SK-N-SH treated with all-trans-retinoic acid at 6 μM for 48 hours (cell line): ENCODE measurements around the gene MORC3.

ENCODE experiments used
- CREB5 ChIP-seq: fragments of 250-450 bp; sonication (Bioruptor Pico); IDR thresholded peaks from 2 replicates; pipeline ENCODE4 v1.5.1; 2020; ENCODE audit warnings: low read depth, mild to moderate bottlenecking, moderate library complexity
- CSDC2 ChIP-seq: fragments of 250-450 bp; sonication (Bioruptor Pico); IDR thresholded peaks from 2 replicates; pipeline ENCODE4 v1.5.0; 2020; ENCODE audit warnings: mild to moderate bottlenecking, moderate library complexity
- ISL1 ChIP-seq: fragments of 250-450 bp; sonication (Bioruptor Pico); IDR thresholded peaks from 2 replicates; pipeline ENCODE4 v2.1.2; 2022; ENCODE audit warnings: mild to moderate bottlenecking, moderate library complexity
- OSR1 ChIP-seq: fragments of 250-450 bp; sonication (Bioruptor Pico); IDR thresholded peaks from 2 replicates; pipeline ENCODE4 v1.8.0; 2022; ENCODE audit warnings: moderate library complexity, mild to moderate bottlenecking, inconsistent platforms
- PATZ1 ChIP-seq: fragments of 250-450 bp; sonication (Bioruptor Pico); IDR thresholded peaks from 2 replicates; pipeline ENCODE4 v1.8.0; 2020; ENCODE audit warnings: mild to moderate bottlenecking, moderate library complexity, borderline replicate concordance
- PPARA ChIP-seq: fragments of 250-450 bp; sonication (Bioruptor Pico); IDR thresholded peaks from 2 replicates; pipeline ENCODE4 v1.5.0; 2020; ENCODE audit warnings: mild to moderate bottlenecking, borderline replicate concordance
- TOX ChIP-seq: fragments of 250-450 bp; sonication (Bioruptor Pico); IDR thresholded peaks from 2 replicates; pipeline ENCODE4 v1.8.0; 2021; ENCODE audit warnings: mild to moderate bottlenecking, moderate library complexity, borderline replicate concordance
- ZC3H10 ChIP-seq: fragments of 250-450 bp; sonication (Bioruptor Pico); IDR thresholded peaks from 2 replicates; pipeline ENCODE4 v1.5.1; 2021; ENCODE audit warnings: mild to moderate bottlenecking, moderate library complexity
- ZFP3 ChIP-seq: fragments of 250-450 bp; sonication (Bioruptor Pico); IDR thresholded peaks from 2 replicates; pipeline ENCODE4 v1.5.0; 2020; ENCODE audit warnings: mild to moderate bottlenecking, moderate library complexity
- ZFP30 ChIP-seq: fragments of 450-650 bp; formaldehyde crosslinking; IDR thresholded peaks from 2 replicates; pipeline ENCODE4 v1.5.0; 2022; ENCODE audit warnings: mild to moderate bottlenecking, moderate library complexity
- ZNF565 ChIP-seq: fragments of 450-650 bp; formaldehyde crosslinking; conservative IDR thresholded peaks from 2 replicates; pipeline ENCODE4 v1.5.0; 2020; ENCODE audit warnings: low read depth, mild to moderate bottlenecking, moderate library complexity
- TF ChIP-seq, protein P1 (sequence below): fragments of 250-450 bp; sonication (Bioruptor Pico); IDR thresholded peaks from 2 replicates; pipeline ENCODE4 v1.5.0; 2020; ENCODE audit warnings: mild to moderate bottlenecking, moderate library complexity

GRCh38 chr21:36355868-36356267 lies 35.9 kb downstream of the MORC3 start:
- TF ChIP-seq TOX (CRISPR knock-in tag) (no peak), ISL1 (no peak), PPARA (CRISPR knock-in tag) (no peak), ZNF565 (CRISPR knock-in tag) (no peak), CSDC2 (CRISPR knock-in tag) (no peak), PATZ1 (CRISPR knock-in tag) (no peak), ZFP30 (no peak), ZFP3 (CRISPR knock-in tag) (no peak), CREB5 (CRISPR knock-in tag) (no peak), ZC3H10 (CRISPR knock-in tag) (no peak), OSR1 (CRISPR knock-in tag) (no peak)
- TF ChIP-seq, protein P1, sequence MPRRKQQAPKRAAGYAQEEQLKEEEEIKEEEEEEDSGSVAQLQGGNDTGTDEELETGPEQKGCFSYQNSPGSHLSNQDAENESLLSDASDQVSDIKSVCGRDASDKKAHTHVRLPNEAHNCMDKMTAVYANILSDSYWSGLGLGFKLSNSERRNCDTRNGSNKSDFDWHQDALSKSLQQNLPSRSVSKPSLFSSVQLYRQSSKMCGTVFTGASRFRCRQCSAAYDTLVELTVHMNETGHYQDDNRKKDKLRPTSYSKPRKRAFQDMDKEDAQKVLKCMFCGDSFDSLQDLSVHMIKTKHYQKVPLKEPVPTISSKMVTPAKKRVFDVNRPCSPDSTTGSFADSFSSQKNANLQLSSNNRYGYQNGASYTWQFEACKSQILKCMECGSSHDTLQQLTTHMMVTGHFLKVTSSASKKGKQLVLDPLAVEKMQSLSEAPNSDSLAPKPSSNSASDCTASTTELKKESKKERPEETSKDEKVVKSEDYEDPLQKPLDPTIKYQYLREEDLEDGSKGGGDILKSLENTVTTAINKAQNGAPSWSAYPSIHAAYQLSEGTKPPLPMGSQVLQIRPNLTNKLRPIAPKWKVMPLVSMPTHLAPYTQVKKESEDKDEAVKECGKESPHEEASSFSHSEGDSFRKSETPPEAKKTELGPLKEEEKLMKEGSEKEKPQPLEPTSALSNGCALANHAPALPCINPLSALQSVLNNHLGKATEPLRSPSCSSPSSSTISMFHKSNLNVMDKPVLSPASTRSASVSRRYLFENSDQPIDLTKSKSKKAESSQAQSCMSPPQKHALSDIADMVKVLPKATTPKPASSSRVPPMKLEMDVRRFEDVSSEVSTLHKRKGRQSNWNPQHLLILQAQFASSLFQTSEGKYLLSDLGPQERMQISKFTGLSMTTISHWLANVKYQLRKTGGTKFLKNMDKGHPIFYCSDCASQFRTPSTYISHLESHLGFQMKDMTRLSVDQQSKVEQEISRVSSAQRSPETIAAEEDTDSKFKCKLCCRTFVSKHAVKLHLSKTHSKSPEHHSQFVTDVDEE (CRISPR knock-in tag): no peak
